ACHN (cell line): ENCODE data around the gene SEPTIN6.

Experiments
- DNase-seq: peaks from one replicate; pipeline ENCODE4 v3.0.0-alpha.2; 2015
- in situ Hi-C: cut with HindIII; loops from 2 replicates; pipeline ENCODE4 v1.10.0; 2017; ENCODE audit warnings: low sequenced_read_pairs, low pct_ligation_motif_present, low pct_unique_long_range_greater_than_20kb

The SEPTIN6 gene

DNA sequence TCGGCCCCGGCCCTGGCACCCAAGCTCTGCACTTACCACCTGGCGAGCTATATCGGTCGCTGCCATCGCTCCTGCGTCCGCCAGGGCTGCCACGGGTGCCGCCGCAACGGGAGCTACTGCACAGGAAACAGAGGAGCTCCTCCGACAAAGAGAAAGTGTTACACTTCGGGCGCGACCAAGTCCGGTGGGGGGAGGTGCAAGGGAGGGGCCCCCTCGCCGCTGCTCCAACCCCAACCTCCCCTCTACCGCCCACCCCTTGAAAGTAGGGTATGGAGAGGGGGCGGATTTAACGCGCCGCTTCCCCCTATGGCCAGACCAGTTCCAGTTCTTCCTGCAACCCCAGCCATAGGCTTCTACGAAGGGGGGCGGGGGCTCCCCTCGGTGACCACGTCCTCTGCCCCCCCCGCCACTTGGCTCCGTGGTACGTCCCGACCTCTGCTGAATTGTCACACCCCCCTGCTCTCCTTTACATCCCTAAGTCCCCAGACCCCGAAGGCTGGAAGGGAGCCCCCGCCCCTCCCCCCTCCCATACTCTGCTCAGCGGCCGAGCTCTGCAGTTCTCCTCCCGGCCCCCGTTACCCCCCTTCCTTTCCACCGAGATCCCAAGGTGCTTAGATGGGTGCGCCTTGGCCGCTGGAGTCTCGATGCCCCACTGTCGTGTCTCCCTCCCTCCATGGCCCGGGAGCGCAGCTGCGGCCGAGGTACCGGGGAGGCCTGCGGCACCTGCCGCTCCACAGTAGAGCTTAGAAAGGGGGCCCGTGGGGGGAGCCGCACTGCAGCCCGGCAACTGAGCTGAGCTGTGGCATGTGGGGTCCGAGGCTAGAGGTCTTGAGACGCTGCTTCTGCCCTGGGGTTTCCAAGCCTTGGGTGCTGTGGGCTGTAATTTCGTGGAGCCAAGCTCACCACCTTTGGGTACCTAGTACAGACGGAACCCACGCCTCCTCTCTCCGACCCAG, at the start of gene SEPTIN6:
TSS of gene SEPTIN6 (minus strand) at position 129 of the 956 bp plus-strand sequence. CDS start at position 66, 63 bp downstream.
- DNase-seq = peak; percentile 53
- in situ Hi-C loops = no loop called here

DNA sequence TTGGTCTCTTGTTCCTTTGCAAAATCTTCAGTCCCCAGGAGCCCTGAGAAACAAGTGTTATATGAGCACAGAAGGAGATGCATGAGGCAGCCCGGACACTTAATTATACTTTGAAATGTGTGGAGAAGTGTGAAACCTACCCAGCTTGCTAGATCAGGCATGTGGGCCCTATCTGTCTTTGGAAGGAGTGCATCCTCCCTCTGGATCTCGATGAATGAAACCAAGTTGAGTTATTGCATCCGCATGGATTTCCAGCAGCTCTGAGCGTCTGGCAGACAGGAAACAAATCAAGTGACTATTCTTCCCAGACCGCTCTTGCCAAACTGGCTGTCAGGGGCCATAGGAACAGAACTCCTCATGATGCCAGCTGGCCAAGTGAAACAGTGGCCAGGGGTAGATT, 45.8 kb upstream of the SEPTIN6 start:
- in situ Hi-C loops = no loop called here
- no peak for DNase-seq

- in situ Hi-C loops = no loop called here
- DNase-seq = no peak
Observed at GRCh38 chrX:119736206-119736764, 43.3 kb upstream of the SEPTIN6 start.

- no peak for DNase-seq
- in situ Hi-C loops = no loop called here
Observed at GRCh38 chrX:119735467-119735866, 42.5 kb upstream of the SEPTIN6 start.

- no peak for DNase-seq
- in situ Hi-C loops = no loop called here
Observed at GRCh38 chrX:119734897-119735339, 42.0 kb upstream of the SEPTIN6 start.

GRCh38 chrX:119729408-119730201, 36.6 kb upstream of the SEPTIN6 start:
- in situ Hi-C loops = no loop called here
- peak; percentile 41 for DNase-seq

DNA sequence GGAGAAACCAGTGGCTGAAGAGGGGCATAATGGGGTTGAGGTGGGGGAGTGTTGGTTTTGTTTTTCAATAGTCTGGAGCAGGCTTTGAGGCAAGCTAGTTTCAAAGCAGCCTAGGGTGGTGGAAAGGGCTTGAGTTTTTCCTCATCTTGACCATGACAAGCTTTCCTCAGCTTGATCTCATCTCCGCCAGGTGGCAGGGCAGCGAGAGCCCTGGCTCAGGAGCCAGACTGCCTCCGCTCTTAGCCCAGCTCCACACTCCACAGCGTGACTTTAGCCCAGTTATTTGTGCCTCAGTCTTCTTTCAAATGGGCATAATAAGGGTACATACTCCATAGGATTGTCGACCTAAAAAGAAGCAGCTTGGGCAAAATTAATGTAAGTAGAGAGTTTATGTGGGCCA, 35.5 kb upstream of the SEPTIN6 start:
- DNase-seq = no peak
- in situ Hi-C loops = no loop called here

DNA sequence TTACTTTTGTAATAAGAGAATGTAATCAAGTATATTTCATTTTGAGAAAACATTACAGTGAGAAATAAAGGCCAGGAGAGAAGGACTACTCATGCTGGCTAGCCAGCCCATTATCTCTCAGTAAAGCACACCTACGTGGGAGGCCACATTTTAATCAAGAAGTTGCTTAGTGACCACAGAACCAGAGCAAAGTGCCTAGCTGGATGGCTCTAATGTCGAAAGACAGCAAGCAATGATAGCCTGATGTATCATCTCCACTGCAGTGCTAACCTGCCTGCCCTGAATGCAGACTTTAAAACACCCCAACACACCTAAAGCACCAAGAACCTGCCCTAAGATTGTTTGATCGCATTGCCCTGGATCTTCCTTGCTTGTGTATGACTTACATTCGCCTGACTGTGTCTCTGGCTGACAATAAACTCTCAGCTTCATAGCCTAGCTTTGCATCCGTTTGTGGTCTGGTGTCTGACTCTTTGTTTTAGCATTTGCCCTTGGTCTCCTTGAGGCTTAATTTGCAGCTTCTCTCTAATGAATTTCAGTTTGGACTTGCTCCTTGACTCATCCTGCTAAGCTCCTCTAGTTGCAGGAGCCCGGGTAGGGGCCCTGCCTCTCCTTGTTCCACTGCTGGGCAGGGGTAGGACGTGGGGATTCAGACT, 34.1 kb upstream of the SEPTIN6 start:
- in situ Hi-C loops = no loop called here

DNA sequence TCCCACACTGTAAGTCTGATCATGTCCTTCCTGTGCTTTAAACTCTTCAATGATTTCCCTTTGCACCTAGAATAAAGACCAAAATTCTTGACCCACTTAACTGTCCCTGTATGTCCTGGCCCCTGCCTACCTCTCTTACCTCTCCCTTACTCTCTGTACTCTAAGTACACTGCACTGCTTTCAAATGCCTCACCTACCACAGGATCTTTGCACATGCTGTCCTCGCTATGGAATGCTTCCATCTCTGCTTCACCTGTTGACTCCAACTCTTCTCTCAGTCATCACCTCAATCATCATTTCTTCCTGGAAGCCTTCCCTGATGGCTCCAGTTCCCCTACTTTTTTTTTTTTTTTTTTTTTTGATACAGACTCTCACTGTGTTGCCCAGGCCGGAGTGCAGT, 29.0 kb upstream of the SEPTIN6 start:
- DNase-seq = no peak
- in situ Hi-C loops = no loop called here

More for the DNA sequence above, 34.1 kb upstream of the SEPTIN6 start:
- no peak for DNase-seq

DNA sequence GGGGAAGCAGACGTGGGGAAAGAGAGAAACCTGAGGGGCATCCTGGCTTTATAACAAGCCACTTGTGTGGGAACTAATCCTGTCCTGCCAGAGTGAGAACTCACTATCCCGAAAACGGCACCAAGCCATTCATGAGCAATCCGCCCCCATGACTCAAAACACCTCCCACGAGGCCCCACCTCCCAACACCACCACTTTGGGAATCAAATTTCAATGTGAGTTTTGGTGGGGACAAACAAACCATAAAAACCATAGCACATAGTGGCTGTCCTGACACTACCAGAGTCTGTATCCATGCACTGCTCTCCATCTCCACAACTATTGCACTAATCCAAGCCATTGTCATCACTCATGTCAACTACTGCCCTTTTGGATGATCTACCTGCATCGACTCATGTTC, 28.5 kb upstream of the SEPTIN6 start:
- no peak for DNase-seq
- in situ Hi-C loops = no loop called here

DNA sequence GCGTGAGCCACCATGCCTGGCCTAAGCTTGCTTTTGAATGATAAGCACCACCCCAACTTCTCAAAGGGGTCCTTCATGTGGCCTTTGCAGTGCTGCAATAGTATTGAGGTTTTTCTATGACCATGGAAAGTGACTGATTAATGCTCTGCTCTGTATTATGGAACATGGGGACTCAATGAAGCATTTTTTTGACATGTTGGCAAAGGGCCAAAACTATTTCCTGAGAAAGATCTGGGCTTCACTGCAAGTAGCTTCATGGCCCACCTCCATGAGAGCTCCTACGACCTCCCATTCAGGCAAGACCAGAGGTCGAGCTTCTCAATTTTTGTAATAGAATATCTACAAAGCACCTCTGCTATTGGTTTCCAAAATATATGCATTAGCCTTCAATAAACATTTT, 16.7 kb upstream of the SEPTIN6 start:
- no peak for DNase-seq
- in situ Hi-C loops = no loop called here

DNA sequence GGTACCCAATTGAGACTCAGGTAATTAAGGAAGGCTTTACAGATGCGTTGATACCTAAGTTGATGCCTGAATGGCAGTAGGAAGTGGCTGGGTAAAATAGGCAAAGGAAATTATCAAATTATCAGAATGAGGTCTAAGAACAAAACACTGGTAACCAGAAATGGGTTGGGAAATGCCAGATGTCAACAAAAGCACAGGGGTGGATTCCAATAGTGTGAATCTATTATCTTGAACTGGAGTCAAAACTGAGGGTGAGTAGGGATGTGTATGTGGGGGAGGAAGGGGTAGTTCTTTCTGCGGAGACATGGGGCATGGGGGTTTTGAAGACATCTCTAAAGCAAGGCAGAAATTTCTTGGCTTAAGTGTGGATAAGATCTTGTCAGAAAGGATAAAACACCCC, 16.0 kb upstream of the SEPTIN6 start:
- in situ Hi-C loops = no loop called here
- DNase-seq = no peak

GRCh38 chrX:119706616-119707015, 13.6 kb upstream of the SEPTIN6 start:
- no peak for DNase-seq
- in situ Hi-C loops = no loop called here

GRCh38 chrX:119698845-119699244, 5.9 kb upstream of the SEPTIN6 start:
- DNase-seq = peak; percentile 53

DNA sequence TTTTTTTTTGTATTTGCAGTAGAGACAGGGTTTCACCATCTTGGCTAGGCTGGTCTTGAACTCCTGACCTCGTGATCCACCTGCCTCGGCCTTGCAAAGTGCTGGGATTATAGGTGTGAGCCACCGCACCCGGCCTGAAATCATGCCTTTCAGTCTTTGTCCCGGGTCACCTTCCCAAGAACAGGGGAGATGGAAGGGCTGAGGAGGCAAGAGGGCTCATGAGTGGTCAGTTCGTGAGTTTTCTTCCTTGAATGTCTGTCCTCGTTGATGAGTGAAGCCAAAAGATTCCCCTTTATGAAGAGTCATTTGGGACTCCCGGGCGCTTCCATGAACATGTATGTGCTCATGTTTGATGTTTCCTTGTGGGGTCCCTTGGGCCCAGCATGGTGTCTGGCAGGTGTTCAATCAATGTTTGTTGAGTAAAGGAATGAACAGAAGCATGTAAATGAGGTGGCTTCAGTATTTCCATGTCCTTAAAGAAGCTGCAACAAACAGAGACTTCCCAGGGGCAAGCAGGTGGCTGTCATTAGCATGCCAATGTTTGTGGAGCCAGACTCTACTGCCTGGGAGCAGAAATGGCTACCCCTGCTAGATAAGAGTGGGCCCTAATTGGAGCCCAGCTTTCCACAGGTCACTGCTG, 3.4 kb upstream of the SEPTIN6 start:
- no peak for DNase-seq
- in situ Hi-C loops = no loop called here

More at GRCh38 chrX:119698845-119699244, 5.9 kb upstream of the SEPTIN6 start:
- in situ Hi-C loops = no loop called here

DNA sequence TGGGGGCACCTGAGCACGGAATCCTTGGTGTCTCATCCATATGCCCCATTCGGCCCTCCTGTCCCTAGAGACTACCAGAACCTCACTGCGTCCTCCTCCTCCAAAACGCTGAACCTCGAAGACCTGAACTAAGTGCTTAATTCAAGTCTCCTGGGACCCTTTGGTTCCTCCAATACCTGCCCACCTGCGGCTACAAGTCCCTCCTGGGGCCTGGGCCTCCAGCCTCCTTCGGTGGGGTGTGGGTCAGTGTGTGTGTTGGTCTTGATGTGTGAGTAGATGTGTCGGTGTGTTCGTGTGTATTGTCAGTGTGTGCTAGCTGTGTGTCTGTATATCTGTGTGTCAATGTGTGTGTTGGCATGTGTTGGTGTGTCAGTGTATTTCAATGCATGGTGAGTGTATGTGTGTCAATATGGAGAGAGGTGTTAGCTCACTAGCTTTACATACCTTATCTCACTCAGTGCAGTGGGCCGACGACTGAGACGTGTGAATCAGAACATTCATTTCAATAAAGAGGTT, 2.6 kb upstream of the SEPTIN6 start:
- in situ Hi-C loops = no loop called here
- DNase-seq = no peak

GRCh38 chrX:119694601-119695534, 1.9 kb upstream of the SEPTIN6 start:
- DNase-seq = no peak
- in situ Hi-C loops = no loop called here
